HG03565 (cell line): Measurements from ENCODE around the gene CAPZA1.
"Not testable (repeated sequence)": the region's sequence is repeated elsewhere in the genome, so short reads cannot be mapped to it uniquely, and the experiment has no call there.

ENCODE experiments used
- ATAC-seq: cut with Tn5 transposase; IDR thresholded peaks from one replicate; pipeline ENCODE4 v1.9.1; 2021; ENCODE audit warnings: mild to moderate bottlenecking, moderate library complexity; ENCODE audit not compliant: unreplicated experiment

CAPZA1 gene

DNA sequence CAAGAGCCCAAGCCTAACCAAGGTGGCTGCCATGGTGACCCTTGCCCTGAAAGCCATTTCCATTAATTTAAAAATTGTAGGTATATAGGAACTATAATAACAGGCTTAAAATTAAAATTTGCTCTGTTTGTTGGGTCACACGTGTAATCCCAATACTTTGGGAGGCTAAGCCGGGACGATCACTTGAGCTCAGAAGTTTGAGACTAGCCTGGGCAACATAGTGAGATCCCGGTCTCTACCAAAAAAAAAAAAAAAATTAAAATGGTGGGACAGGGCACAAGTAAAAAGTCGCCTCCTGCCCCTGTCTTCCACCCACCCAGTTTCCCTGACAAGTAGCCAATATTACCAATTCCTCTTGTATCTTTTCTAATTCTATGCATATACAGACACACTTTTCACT is 6.6 kb downstream of the CAPZA1 start:
- ATAC-seq = no peak

- ATAC-seq = no peak
These were observed 7.3 kb downstream of the CAPZA1 start for GRCh38 chr1:112626887-112627286.

DNA sequence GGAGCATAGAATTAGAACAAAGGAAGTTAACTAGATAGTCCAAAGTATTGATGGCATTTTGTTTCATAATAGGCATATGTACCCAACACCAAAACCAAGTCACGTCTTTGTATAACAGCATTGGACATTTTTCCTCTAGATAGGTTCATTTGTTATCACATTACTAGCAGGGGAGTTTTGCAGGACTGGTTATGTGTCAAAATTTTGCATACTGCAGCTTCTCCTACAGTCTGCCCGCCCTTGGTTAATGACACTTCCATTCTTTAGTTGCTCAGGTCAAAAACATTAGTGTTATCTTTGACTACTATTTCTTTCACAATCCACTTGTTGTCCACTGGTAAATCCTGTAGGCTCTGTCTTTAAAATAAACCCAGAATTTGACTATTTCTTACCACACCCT is 8.9 kb downstream of the CAPZA1 start:
- no peak for ATAC-seq

GRCh38 chr1:112629256-112629655 is 9.6 kb downstream of the CAPZA1 start:
- no peak for ATAC-seq

DNA sequence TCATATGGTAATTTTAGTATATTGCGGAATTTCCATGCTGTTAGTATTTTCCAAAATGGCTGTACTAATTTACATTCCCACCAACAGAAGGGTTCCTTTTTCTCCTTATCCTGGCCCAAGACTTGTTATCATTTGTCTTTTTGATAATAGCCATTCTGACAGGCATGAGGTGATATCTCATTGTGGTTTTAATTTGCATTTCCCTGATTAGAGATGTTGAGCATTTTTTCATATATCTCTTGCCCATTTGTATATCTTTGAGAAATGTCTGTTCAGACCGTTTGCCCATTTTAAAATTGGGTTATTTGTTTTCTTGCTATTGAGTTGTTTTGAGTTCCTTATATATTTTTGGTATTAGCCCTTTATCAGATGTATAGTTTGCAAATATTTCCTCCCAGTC is 14.0 kb downstream of the CAPZA1 start:
- no peak for ATAC-seq

DNA sequence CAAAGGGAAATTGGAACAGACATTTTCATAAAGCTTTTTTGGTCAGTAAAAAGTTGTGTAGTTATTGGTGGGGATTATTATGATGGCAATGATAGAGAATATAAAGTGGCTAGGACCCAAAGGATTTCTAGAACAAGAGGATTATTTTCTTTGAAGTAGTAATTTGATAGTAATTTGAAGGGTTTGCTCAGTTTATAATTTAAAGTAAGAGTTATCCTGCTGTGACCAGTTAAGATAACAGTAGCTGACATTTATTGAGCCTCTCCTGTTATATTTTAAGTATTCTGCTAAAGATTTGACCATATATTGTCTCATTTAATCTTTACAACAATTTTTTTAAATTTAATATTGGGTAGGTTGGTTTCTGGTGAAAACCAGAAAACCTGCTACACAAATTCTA is 14.7 kb downstream of the CAPZA1 start:
- ATAC-seq = no peak

- ATAC-seq = no peak
These were observed 16.4 kb downstream of the CAPZA1 start for GRCh38 chr1:112636056-112636455.

DNA sequence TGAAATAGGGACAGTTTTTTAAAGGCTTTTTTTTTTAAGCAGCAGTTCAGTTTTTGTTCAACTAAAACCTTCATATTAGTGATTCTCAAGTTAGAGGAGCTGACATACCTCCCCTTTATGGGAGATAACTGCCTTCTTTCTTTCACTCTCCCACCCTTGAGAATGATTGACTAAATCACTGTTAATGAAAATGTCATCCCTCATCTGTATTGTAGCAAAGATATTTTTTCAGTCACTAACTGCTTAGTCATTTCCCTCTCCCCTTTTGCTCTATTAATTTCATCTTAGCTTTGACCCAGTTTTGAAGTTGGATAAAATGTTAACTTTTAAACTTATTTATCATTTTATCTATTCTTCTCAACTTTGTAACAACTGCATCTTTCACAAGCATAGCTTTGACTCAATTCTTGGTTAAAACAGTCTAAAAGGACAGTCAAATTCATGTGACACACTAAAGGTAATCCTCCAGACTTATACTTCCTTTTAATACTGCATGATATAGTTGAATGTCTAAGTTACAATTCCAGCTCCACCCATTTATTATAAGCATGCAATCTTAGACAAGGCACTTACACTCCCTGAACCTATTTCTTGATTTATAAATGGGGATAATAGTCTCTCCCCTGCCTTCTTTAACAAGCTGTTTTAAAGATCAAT is 17.1 kb downstream of the CAPZA1 start:
- ATAC-seq = no peak

GRCh38 chr1:112637254-112638109 is 17.9 kb downstream of the CAPZA1 start:
- no peak for ATAC-seq

- no peak for ATAC-seq
These were observed 18.4 kb downstream of the CAPZA1 start for GRCh38 chr1:112638110-112638428.

DNA sequence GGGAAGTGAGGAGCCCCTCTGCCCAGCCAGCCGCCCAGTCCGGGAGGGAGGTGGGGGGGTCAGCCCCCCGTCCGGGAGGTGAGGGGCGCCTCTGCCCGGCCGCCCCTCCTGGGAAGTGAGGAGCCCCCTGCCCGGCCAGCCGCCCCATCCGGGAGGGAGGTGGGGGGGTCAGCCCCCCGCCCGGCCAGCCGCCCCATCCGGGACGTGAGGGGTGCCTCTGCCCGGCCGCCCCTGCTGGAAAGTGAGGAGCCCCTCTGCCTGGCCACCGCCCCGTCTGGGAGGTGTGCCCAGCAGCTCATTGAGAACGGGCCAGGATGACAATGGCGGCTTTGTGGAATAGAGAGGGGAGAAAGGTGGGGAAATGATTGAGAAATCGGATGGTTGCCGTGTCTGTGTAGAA is 20.8 kb downstream of the CAPZA1 start:
- not testable (repeated sequence) for ATAC-seq

DNA sequence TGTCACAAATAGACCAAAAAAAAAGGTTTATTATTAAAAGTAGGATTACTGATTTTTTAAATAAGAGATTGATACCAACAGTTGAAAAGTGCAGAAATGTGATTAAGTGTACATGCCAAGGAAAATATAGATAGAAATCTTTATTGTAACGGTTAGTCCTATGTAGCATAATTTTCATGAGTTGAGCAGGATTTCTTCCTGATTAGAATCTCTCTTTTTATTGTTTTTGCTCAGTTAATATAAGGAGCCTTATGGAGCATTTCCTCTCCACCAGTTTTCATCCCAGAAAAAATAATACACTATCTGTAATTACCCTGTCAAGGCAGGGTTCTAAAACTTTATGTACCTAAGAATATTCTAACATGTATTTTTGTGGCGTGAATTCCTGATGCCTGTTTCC is 23.4 kb downstream of the CAPZA1 start:
- ATAC-seq = no peak

- no peak for ATAC-seq
These were observed 26.6 kb downstream of the CAPZA1 start for GRCh38 chr1:112646225-112646624.

DNA sequence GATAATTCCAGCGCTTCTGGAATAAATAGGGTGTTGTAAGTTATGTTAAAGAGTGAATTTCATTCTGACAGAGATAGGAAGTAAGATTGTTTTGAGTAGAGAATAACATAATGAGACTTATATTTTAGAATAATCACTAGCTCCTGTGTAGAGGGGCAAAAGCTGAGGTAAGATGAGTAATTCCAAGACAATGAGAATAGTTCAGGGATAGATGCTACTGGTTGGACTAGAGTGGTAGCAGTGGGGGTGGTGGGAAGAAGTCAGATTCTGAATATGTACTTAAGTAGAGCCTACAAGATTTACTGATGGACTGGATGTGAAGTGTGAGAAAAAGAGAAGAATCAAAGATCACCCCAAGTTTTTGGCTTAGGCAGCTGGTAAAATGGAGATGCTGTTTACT is 31.6 kb downstream of the CAPZA1 start:
- no peak for ATAC-seq

GRCh38 chr1:112665857-112666256 is 46.2 kb downstream of the CAPZA1 start:
- ATAC-seq = no peak

DNA sequence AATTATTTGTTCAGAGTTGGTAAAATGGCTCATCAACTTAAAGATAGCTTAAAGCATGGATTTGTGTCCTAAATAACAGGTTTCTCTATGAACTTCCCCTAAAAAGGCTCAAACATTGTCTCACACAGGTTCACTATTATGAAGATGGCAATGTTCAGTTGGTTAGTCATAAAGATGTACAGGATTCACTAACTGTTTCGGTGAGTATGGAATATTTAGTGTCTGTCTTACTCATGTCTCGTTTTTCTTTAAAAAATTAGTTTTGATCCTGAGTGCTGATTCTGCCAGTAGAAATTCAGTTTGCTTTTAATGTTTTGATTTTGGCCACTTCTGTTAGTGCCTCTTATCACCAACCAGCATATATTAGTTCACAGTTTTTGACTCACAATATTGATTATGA is 47.3 kb downstream of the CAPZA1 start:
- ATAC-seq = no peak

DNA sequence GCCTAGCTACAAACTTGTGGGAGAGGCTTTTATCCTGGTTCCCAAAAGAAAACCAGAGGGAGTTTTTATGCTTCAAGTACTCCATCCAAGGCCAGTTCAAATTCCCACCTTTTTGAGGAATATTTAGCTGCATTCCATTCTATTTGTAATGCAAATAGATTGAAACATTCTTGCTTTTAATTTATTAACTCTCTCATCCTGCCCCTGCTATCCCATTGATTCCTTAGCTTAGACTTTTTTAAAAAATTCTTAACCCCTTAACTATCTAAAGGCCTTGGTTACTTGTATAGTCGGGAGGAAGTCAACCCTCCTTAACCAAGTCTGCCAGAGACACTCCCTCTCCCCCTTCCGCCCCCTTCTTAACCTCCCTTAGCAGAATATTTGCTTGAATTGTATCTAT is 52.4 kb downstream of the CAPZA1 start:
- ATAC-seq = no peak

DNA sequence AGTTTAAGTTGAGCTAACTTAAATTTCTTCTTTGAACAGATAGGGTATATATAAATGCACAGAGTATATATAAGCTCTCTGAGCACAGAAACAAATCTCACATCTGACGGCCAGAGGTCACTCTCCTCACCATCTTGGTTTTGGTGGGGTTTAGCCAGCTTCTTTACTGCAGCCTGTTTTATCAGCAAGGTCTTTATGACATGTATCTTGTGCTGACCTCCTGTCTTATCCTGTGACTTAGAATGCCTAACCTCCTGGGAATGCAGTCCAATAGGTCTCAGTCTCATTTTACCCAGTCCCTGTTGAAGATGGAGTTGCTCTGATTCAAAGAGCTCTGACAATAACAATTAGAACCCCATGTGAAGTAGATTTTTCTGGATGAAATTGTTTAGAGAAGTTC is 53.2 kb downstream of the CAPZA1 start:
- ATAC-seq = no peak

DNA sequence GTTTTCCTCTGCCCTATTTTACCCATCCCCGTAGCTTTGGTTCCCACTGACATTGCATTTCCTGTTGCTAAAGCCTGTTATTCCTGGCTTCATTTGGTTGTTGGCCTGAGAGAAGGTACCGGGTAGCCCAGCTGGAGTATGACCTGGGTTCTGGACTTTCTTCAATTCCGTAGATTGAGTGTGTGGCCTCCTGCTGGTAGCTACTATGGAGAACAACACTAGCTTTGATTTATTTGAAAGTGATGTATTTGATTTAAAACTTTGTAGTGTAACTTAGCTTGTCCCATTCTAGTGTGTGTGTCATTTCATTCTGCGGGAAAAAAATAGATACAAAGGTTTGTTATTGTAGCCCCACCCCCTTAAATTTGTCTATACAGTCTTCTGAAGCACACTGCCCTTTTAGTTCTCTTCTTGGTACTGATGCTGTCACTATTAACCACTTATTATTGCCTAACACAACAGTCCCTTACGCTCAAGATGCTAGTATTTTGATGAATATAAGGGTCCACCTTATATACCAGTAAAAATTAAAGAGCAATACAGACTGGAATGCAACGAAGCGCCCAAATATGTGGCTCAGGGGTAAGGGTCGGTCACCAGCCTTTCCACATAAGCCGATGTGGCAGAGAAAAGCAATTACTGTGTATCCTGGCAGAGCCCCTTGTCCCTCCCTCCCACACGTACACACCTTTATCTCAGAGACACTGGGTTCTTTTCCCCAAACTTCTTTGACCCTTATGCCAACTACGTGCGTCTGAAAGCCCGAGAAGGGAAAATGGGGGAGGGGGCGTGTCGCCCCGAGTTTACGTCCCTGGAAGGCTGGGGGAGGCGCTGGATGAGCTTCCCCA is 54.2 kb downstream of the CAPZA1 start:
- ATAC-seq = no peak

GRCh38 chr1:112674440-112674985 is 54.9 kb downstream of the CAPZA1 start, which contains the start of gene MOV10:
TSS of gene MOV10 (plus strand) at chr1:112674659. CDS start at chr1:112674913, 254 bp downstream.
- ATAC-seq = peak; percentile 36

DNA sequence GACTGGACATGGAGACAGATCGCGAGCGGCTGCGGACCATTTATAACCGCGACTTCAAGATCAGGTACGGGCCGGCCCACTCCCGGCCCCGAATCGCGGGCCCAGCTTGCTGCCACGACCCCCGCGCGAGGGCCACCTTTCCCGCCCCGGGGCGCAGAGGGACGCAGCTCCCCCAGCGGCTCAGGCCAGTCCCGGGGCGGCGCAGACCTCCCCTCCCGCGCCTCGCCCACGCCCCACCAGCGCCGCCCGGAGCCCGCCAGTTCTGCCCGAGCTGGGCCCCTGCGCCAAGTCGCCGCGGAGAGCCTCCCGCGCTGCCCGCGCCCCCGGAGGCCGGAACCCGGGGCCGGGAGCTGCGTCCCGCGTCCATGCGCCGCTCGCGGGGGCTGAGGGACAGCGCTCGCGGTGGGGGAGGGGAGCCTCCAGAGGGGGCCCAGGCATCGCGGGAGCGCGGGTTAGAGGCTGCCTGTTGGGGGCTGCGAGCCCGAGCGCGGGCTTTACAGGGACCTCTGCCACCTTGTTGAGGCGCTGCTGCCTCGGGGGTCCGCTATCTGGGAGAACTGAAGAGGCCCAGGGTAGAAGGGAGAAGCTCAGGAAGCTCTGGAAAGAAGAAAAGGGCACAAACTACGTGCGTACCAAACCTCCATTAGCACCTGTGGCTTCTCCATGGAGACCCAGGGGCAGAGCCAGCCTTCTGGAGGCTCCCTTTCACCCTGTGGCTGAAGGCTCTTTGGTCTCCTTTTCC is 55.5 kb downstream of the CAPZA1 start:
- peak; percentile 16 for ATAC-seq
